Caco-2 (cell line): ENCODE results near the gene EPS15. TPM values are rescaled to one million over a fixed set of nuclear protein-coding genes. Genes with fewer than 3 reads are reported as not detected.

ENCODE experiments used
- BruUV-seq: library from RNA; stranded (reverse); fragments of 400-500 nt; replicated peaks from 2 replicates; lab custom pipeline; 2021; lab: Mats Ljungman, UMichigan
- CTCF ChIA-PET: fragments of 300-600 bp; sonication (Branson Sonifier 250); formaldehyde crosslinking; loops from one replicate; lab custom pipeline; 2022; ENCODE audit warnings: antibody characterized with exemption; lab: Charles Lee
- POLR2A ChIA-PET: fragments of 300-600 bp; sonication (Branson Sonifier 250); formaldehyde crosslinking; loops from one replicate; lab custom pipeline; 2022; ENCODE audit warnings: antibody characterized with exemption; lab: Charles Lee
- DNase-seq, 2 experiments: peaks; one replicate each; pipeline versions ENCODE4 v3.0.0 to v3.0.0-alpha.2; 2020 to 2022
- H3K27me3 ChIP-seq: replicated peaks from 2 replicates; pipeline ENCODE4 v1.6.0; 2011; ENCODE audit warnings: low read length; ENCODE audit not compliant: control insufficient read depth, insufficient read depth
- H3K36me3 ChIP-seq: 2 replicates; pipeline ENCODE4 v1.5.1; 2011; ENCODE audit warnings: low read length; ENCODE audit not compliant: control insufficient read depth, insufficient read depth
- H3K4me1 ChIP-seq: fragments of 250-450 bp; sonication (Bioruptor Pico); 2 replicates; pipeline ENCODE4 v1.5.1; 2020; ENCODE audit warnings: mild to moderate bottlenecking
- H3K4me3 ChIP-seq: 2 replicates; pipeline ENCODE4 v1.5.1; 2011; ENCODE audit warnings: low read depth, mild to moderate bottlenecking, control low read depth, low read length
- H3K9me3 ChIP-seq: fragments of 250-450 bp; sonication (Bioruptor Pico); 2 replicates; pipeline ENCODE4 v1.5.1; 2020; ENCODE audit warnings: mild to moderate bottlenecking, moderate library complexity
- H3K27ac Mint-ChIP-seq: one replicate; pipeline ENCODE4 v1.8.0; 2022; ENCODE audit warnings: mixed read lengths; ENCODE audit not compliant: unreplicated experiment
- H3K27me3 Mint-ChIP-seq: one replicate; pipeline ENCODE4 v1.8.0; 2022; ENCODE audit warnings: mixed read lengths; ENCODE audit not compliant: insufficient read depth, unreplicated experiment
- H3K36me3 Mint-ChIP-seq: one replicate; pipeline ENCODE4 v1.8.0; 2022; ENCODE audit warnings: mild to moderate bottlenecking, mixed read lengths; ENCODE audit not compliant: insufficient read depth, unreplicated experiment
- H3K4me1 Mint-ChIP-seq: one replicate; pipeline ENCODE4 v1.8.0; 2022; ENCODE audit warnings: low read depth, mixed read lengths; ENCODE audit not compliant: unreplicated experiment
- H3K4me3 Mint-ChIP-seq: one replicate; pipeline ENCODE4 v1.8.0; 2022; ENCODE audit warnings: mild to moderate bottlenecking, moderate library complexity, mixed read lengths; ENCODE audit not compliant: unreplicated experiment
- H3K9me3 Mint-ChIP-seq: one replicate; pipeline ENCODE4 v1.8.0; 2022; ENCODE audit warnings: mixed read lengths; ENCODE audit not compliant: unreplicated experiment
- intact Hi-C: fragments of 100-400 bp; cut with micrococcal nuclease; formaldehyde crosslinking; loops from one replicate; pipeline ENCODE4 v1.10.0; 2022; ENCODE audit not compliant: unreplicated experiment
- total RNA-seq: library from RNA; stranded (reverse); gene quantifications from 2 replicates; pipeline ENCODE4 v1.2.3, GENCODE V29; 2022
- TF ChIP-seq, protein P1 (sequence below), 2 experiments: fragments of 200-600 bp in 1 of 2; IDR thresholded peaks; 1 replicate in 1 of 2; 2 replicates in 1 of 2; pipeline versions ENCODE4 v1.5.1 to v1.8.0; 2011 to 2022; ENCODE audit warnings: antibody characterized with exemption in 1 of 2, control low read depth in 1 of 2, inconsistent platforms in 1 of 2, low read depth in 1 of 2, low read length in 1 of 2, mild to moderate bottlenecking in 1 of 2, moderate library complexity in 1 of 2; ENCODE audit not compliant: insufficient read depth in 1 of 2, severe bottlenecking in 1 of 2, unreplicated experiment in 1 of 2

The EPS15 gene
- total RNA-seq, 1 experiment from 2014 or later, result 41.5 TPM

DNA sequence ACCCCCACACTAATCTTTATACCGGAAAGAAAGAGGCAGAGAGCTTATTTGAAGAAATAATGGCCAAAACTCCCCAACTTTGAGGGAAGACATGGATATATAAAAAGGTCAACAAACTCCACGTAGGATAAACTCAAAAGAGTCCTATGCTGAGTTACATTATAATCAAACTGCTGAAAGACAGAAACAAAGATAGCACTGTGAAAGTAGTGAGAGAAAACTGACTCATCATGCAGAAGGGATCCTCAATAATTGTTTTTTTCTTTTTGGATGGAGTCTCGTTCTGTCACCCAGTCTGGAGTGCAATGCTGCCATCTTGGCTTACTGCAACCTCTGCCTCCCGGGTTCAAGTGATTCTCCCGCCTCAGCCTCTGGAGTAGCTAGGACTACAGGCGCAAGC is 140.2 kb downstream of the EPS15 start:
- H3K27me3 Mint-ChIP-seq, result no peaks in the 10 kb centered on the region
- intact Hi-C loops, result no loop called here
- H3K4me3 ChIP-seq, result no peak overlapping the region
- no peaks in the 10 kb centered on the region for H3K9me3 Mint-ChIP-seq
- no peak overlapping the region for H3K27ac Mint-ChIP-seq
- ChIA-PET CTCF (no interaction called here), POLR2A (no interaction called here)
- DNase-seq, result no peak
- H3K4me1 Mint-ChIP-seq, result no peaks in the 10 kb centered on the region
- BruUV-seq, result no TSS peak
- H3K36me3 Mint-ChIP-seq, result peaks cover 18% of the 10 kb centered on the region
- H3K4me3 Mint-ChIP-seq, result no peak overlapping the region
- TF ChIP-seq, protein P1, sequence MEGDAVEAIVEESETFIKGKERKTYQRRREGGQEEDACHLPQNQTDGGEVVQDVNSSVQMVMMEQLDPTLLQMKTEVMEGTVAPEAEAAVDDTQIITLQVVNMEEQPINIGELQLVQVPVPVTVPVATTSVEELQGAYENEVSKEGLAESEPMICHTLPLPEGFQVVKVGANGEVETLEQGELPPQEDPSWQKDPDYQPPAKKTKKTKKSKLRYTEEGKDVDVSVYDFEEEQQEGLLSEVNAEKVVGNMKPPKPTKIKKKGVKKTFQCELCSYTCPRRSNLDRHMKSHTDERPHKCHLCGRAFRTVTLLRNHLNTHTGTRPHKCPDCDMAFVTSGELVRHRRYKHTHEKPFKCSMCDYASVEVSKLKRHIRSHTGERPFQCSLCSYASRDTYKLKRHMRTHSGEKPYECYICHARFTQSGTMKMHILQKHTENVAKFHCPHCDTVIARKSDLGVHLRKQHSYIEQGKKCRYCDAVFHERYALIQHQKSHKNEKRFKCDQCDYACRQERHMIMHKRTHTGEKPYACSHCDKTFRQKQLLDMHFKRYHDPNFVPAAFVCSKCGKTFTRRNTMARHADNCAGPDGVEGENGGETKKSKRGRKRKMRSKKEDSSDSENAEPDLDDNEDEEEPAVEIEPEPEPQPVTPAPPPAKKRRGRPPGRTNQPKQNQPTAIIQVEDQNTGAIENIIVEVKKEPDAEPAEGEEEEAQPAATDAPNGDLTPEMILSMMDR (IDR thresholded peaks at IDR 0.05; ENCODE audit: insufficient read depth in 1 of 2, low read depth in 1 of 2, low read length in 1 of 2, severe bottlenecking in 1 of 2, unreplicated experiment in 1 of 2), result no peak
- H3K36me3 ChIP-seq, result no peaks in the 10 kb centered on the region
- no peaks in the 10 kb centered on the region for H3K9me3 ChIP-seq
- H3K27me3 ChIP-seq, result no peaks in the 10 kb centered on the region
- no peaks in the 10 kb centered on the region for H3K4me1 ChIP-seq

DNA sequence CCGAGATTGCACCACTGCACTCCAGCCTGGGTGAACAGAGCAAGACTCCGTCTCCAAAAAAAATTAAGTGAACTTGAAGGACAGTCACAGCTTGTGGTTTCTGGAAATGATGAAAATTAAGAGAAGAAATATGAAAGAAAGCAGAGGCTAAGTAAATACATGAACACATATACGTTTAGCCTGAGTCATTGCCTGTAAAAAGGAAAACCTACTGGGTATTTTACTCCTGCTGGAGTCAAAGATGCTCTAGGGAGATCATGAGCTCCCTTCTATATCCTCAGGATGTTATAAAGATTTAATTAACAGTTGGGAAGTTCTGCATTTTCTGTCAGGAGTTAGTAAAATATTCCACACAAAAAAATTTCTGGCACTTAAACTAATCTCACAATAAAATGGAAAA is 145.2 kb downstream of the EPS15 start:
- H3K27ac Mint-ChIP-seq, result no peak overlapping the region
- no peaks in the 10 kb centered on the region for H3K27me3 ChIP-seq
- H3K36me3 Mint-ChIP-seq, result peaks cover 24% of the 10 kb centered on the region
- intact Hi-C loops, result no loop called here
- no peak for DNase-seq
- ChIA-PET POLR2A (no interaction called here), CTCF (no interaction called here)
- no peaks in the 10 kb centered on the region for H3K4me1 Mint-ChIP-seq
- H3K4me3 ChIP-seq, result no peak overlapping the region
- TF ChIP-seq, protein P1 (IDR thresholded peaks at IDR 0.05; ENCODE audit: insufficient read depth in 1 of 2, low read depth in 1 of 2, low read length in 1 of 2, severe bottlenecking in 1 of 2, unreplicated experiment in 1 of 2), result no peak
- H3K4me3 Mint-ChIP-seq, result no peak overlapping the region
- no peaks in the 10 kb centered on the region; the same call in 1 of the 2 replicates for H3K36me3 ChIP-seq
- no peaks in the 10 kb centered on the region for H3K9me3 ChIP-seq
- no peaks in the 10 kb centered on the region for H3K9me3 Mint-ChIP-seq
- no peaks in the 10 kb centered on the region for H3K27me3 Mint-ChIP-seq
- BruUV-seq, result no TSS peak
- H3K4me1 ChIP-seq, result no peaks in the 10 kb centered on the region

DNA sequence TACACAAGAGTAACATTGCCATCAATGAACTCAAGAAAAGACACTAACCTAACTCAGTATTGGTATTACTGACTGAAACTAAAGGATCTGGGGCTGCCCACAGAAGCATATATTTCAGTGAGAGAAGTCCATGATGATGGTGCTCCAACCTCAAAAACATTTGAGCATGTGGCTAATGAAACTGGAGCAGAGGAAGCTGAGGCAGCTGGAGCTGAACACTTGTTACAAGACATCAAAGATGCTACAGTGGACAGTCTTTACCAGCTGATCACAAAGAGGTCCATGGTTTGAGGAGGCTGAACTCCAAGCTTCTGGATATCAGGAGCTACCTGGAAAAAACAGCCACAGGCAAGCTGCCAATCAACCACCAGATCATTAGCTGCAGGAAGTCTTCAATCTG is 146.5 kb downstream of the EPS15 start:
- no TSS peak for BruUV-seq
- POLR2A ChIA-PET, result no interaction called here
- H3K4me3 Mint-ChIP-seq, result no peak overlapping the region
- peaks cover 25% of the 10 kb centered on the region for H3K36me3 Mint-ChIP-seq
- DNase-seq, result no peak
- no peaks in the 10 kb centered on the region for H3K4me1 ChIP-seq
- TF ChIP-seq, protein P1 (IDR thresholded peaks at IDR 0.05; ENCODE audit: insufficient read depth in 1 of 2, low read depth in 1 of 2, low read length in 1 of 2, severe bottlenecking in 1 of 2, unreplicated experiment in 1 of 2), result no peak
- H3K27me3 Mint-ChIP-seq, result no peaks in the 10 kb centered on the region
- intact Hi-C loops, result no loop called here
- H3K9me3 ChIP-seq, result no peaks in the 10 kb centered on the region
- no peak overlapping the region for H3K4me3 ChIP-seq
- CTCF ChIA-PET, result no interaction called here
- H3K4me1 Mint-ChIP-seq, result no peaks in the 10 kb centered on the region
- H3K9me3 Mint-ChIP-seq, result no peaks in the 10 kb centered on the region
- H3K36me3 ChIP-seq, result no peaks in the 10 kb centered on the region; the same call in 1 of the 2 replicates
- no peaks in the 10 kb centered on the region for H3K27me3 ChIP-seq
- H3K27ac Mint-ChIP-seq, result no peak overlapping the region
